Heart right ventricle (tissue), 16 donors: Measurements from ENCODE around the gene KCP. TPM values are rescaled to one million over a fixed set of nuclear protein-coding genes. Genes with fewer than 3 reads are reported as not detected.
A peak's percentile ranks its signal among the peaks of the same experiment; 100 is the strongest.

Experiments
- ATAC-seq, 8 donors: fragments of 200-7000 bp; cut with Tn5 transposase; one replicate each; pipeline ENCODE4 v1.9.1; 2020; ENCODE audit warnings: mild to moderate bottlenecking in 8 of 8, moderate library complexity in 8 of 8, moderate number of reproducible peaks in 1 of 8
- DNase-seq, 2 donors: peaks; one replicate each; pipeline ENCODE4 v3.0.0-alpha.2; 2020
- H3K27ac ChIP-seq, 10 donors: fragments of 200-600 bp; sonication (generic) in 2 of 10; one replicate each; pipeline versions ENCODE4 v1.5.0 to v1.8.0; 2020 to 2022; ENCODE audit warnings: mild to moderate bottlenecking in 3 of 10
- H3K27me3 ChIP-seq, 7 donors: fragments of 200-600 bp; one replicate each; pipeline ENCODE4 v1.8.0; 2021 to 2022; ENCODE audit warnings: mild to moderate bottlenecking in 2 of 7
- H3K36me3 ChIP-seq, 9 donors: fragments of 200-600 bp; sonication (generic) in 1 of 9; one replicate each; pipeline versions ENCODE4 v1.5.0 to v1.8.0; 2020 to 2022; ENCODE audit warnings: mild to moderate bottlenecking in 2 of 9
- H3K4me1 ChIP-seq, 9 donors: fragments of 200-600 bp; sonication (generic) in 1 of 9; one replicate each; pipeline versions ENCODE4 v1.5.0 to v1.8.0; 2020 to 2022; ENCODE audit warnings: mild to moderate bottlenecking in 4 of 9
- H3K4me3 ChIP-seq, 10 donors: fragments of 200-600 bp; sonication (generic) in 2 of 10; one replicate each; pipeline versions ENCODE4 v1.5.0 to v1.8.0; 2020 to 2022; ENCODE audit warnings: mild to moderate bottlenecking in 7 of 10, moderate library complexity in 2 of 10
- H3K9me3 ChIP-seq, 11 donors: fragments of 200-600 bp in 10 of 11; sonication (generic) in 2 of 11; one replicate each; pipeline versions ENCODE4 v1.5.0 to v1.8.0; 2013 to 2022; ENCODE audit warnings: mild to moderate bottlenecking in 2 of 11, control low read depth in 1 of 11, moderate library complexity in 1 of 11
- CTCF ChIP-seq, 9 donors: fragments of 200-600 bp; sonication (generic) in 2 of 9; IDR thresholded peaks; one replicate each; pipeline versions ENCODE4 v1.5.0 to v1.8.0; 2021 to 2022; ENCODE audit warnings: antibody characterized with exemption in 9 of 9, mild to moderate bottlenecking in 5 of 9, moderate library complexity in 1 of 9
- WGBS, 2 donors: extraction: QIAGEN DNeasy Blood & Tissue Kit; methylation state at CpG; one replicate each; pipeline ENCODE4 v1.1.7; 2013; ENCODE audit warnings: inconsistent platforms in 1 of 2; 5-methylcytosine and 5-hydroxymethylcytosine counted together
- intact Hi-C, 10 donors: fragments of 100-400 bp; cut with DNase I; formaldehyde crosslinking; loops; one replicate each; pipeline versions ENCODE4 v1.11.1 to v1.14.2; 2022
- polyA plus RNA-seq, 2 donors: library from polyadenylated mRNA; stranded (reverse); fragments of 200-250 nt; gene quantifications; one replicate each; pipeline ENCODE4 v1.2.3, GENCODE V29; 2013
- total RNA-seq, 10 donors: library from RNA; stranded (reverse); fragmentation: NEBNext Ultra II Directional in 3 of 10; extraction: Animal tissue kit (Norgen Biotek cat#: 25700) in 3 of 10; gene quantifications; one replicate each; pipeline versions ENCODE4 v1.2.1 to v1.2.4, GENCODE V29; 2021 to 2023
- donor health status: Arrhythmogenic right ventricular cardiomyopathy.
- donor health status: ischemic (EF 13 %, LVEDD 7.1; RV severe dilation, severe dysfunction).
- donor health status: healthy with polysubstance abuse.
- donor health status: DM: no; HTN: yes; CAD: no.
- donor health status: DM: no; HTN: no; CAD: no.
- donor health status: ischemic (EF 25% LVEDD 6.9; RV normal size, moderate dysfunction).
- donor health status: ischemic (EF 25% LVEDD 5.7; RV mildly dilated, moderate dysfunction).
- donor health status: healthy.
- donor health status: DM: yes; HTN: yes; CAD: no.
- donor health status: Ischemic cardiomyopathy.
- donor health status: ischemic (EF 35%, LVEDD 5.7; RV mildly dilated, moderate dysfunction).
- donor health status: nonischemic (EF 11% LVEDD 7.7; RV severe dilation, severe dysfunction).
- donor health status: DM: yes; HTN: yes; CAD: no.
- donor health status: PGD.
- donor health status: ischemic (EF 29% LVEDD 5.4; RV normal size, mild dysfunction).
- donor health status: nonischemic (EF 23%, LVEDD 6.1; RV moderate dilation, normal function).

The KCP gene
- total and polyA plus RNA-seq, 12 donors, result 0.09 to 0.44 (median 0.27) TPM

GRCh38 chr7:128885370-128886187 lies 24.9 kb downstream of the KCP start:
- no peaks in the 10 kb centered on the region for H3K9me3 ChIP-seq
- DNase-seq (no peak), ATAC-seq (no peak)
- WGBS, 2 donors, result 90 to 93% methylated on average over 10 of the region's 10 CpGs
- peaks cover 0 to 6% (median 0%) of the 10 kb centered on the region in 9 donors for H3K4me1 ChIP-seq
- intact Hi-C loops, result loop anchor here in 4 of 10 donors (5.0 to 10.0 kb wide), 4 partner anchors 91 to 413 kb away; partner anchors contain the start of gene CCDC136 (in 1 of the 4)
- TF ChIP-seq CTCF (IDR thresholded peaks at IDR 0.05), result no peak
- H3K36me3 ChIP-seq, result no peaks in the 10 kb centered on the region
- H3K4me3 ChIP-seq, result no peak overlapping the region
- peaks cover 0 to 21% (median 4%) of the 10 kb centered on the region in 7 donors for H3K27me3 ChIP-seq
- H3K27ac ChIP-seq, result no peak overlapping the region

- Histone ChIP-seq H3K27me3 (peaks cover 0 to 12% (median 0%) of the 10 kb centered on the region in 7 donors), H3K4me1 (peaks cover 0 to 14% (median 0%) of the 10 kb centered on the region in 9 donors), H3K9me3 (no peaks in the 10 kb centered on the region), H3K4me3 (no peak overlapping the region), H3K36me3 (no peaks in the 10 kb centered on the region), H3K27ac (no peak overlapping the region)
- no peak for TF ChIP-seq CTCF (IDR thresholded peaks at IDR 0.05)
- intact Hi-C loops, result loop anchor here in 9 of 10 donors (5.0 to 10.0 kb wide), 7 partner anchors 90 to 412 kb away; partner anchors contain the start of genes CCDC136 (in 1 of the 9) and METTL2B (in 1 of the 9)
- DNase-seq (no peak), ATAC-seq (no peak)
- 84 to 87% methylated on average over 26 of the region's 26 CpGs for WGBS, 2 donors
These were observed 25.7 kb downstream of the KCP start for GRCh38 chr7:128884561-128885369.

GRCh38 chr7:128883622-128884448 lies 26.7 kb downstream of the KCP start:
- H3K9me3 ChIP-seq, result no peaks in the 10 kb centered on the region
- no peak overlapping the region for H3K27ac ChIP-seq
- intact Hi-C loops, result loop anchor here in 9 of 10 donors (5.0 to 10.0 kb wide), 7 partner anchors 89 to 412 kb away; partner anchors contain the start of genes CCDC136 (in 1 of the 9) and METTL2B (in 1 of the 9)
- 42 to 53% methylated on average over 19 of the region's 19 CpGs for WGBS, 2 donors
- DNase-seq (peak; percentile 82 to 87), ATAC-seq (peak; percentile 52 to 79 (median 60))
- H3K4me1 ChIP-seq, result peaks cover 0 to 15% (median 0%) of the 10 kb centered on the region in 9 donors
- H3K36me3 ChIP-seq, result no peaks in the 10 kb centered on the region
- peaks cover 0 to 3% (median 0%) of the 10 kb centered on the region in 7 donors for H3K27me3 ChIP-seq
- peak; percentile 86 to 97 (median 95) for TF ChIP-seq CTCF (IDR thresholded peaks at IDR 0.05)
- H3K4me3 ChIP-seq, result peak overlapping the region in 1 of 10 donors; percentile 33
